ENCODE results near the gene TTC7B.

DNA sequence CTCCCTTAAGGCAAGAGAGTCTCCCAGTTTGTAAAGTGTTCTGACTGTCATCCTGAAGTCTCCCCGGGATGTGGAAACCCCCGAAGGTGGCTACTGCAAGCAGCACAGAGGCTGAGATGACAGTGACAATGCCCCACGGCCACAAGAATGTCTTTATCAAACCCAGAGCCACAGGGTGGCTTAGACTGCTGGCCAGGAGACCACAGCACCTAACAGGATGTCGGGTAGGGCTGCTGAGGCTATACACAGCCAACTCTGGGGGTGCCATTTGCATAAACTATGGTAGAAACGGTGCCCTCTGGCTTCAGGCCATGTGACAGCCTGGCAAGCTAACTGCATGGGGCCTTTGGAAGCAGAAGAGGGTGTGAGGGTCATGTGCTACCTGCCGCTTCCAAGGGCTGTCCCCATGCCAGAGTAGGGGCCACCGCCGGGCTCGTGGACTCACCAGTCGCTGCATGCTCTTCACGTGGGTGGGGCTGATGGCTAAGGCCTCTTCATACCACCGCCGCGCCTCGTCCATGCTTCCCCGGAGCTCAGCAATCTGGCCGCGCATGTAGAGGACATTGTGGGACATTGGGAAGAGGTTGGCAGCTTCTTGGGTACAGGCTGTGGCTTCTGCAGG, 238.5 kb downstream of the TTC7B start:
- TF ChIP-seq POLR2A (IDR thresholded peaks at IDR 0.05) (no peak), POLR2AphosphoS5 (IDR thresholded peaks at IDR 0.05) (no peak)
- TF ChIP-seq, protein P1, sequence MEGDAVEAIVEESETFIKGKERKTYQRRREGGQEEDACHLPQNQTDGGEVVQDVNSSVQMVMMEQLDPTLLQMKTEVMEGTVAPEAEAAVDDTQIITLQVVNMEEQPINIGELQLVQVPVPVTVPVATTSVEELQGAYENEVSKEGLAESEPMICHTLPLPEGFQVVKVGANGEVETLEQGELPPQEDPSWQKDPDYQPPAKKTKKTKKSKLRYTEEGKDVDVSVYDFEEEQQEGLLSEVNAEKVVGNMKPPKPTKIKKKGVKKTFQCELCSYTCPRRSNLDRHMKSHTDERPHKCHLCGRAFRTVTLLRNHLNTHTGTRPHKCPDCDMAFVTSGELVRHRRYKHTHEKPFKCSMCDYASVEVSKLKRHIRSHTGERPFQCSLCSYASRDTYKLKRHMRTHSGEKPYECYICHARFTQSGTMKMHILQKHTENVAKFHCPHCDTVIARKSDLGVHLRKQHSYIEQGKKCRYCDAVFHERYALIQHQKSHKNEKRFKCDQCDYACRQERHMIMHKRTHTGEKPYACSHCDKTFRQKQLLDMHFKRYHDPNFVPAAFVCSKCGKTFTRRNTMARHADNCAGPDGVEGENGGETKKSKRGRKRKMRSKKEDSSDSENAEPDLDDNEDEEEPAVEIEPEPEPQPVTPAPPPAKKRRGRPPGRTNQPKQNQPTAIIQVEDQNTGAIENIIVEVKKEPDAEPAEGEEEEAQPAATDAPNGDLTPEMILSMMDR (IDR thresholded peaks at IDR 0.05) = no peak
